ENCODE measurements around the gene FAM151B.

The FAM151B gene

DNA sequence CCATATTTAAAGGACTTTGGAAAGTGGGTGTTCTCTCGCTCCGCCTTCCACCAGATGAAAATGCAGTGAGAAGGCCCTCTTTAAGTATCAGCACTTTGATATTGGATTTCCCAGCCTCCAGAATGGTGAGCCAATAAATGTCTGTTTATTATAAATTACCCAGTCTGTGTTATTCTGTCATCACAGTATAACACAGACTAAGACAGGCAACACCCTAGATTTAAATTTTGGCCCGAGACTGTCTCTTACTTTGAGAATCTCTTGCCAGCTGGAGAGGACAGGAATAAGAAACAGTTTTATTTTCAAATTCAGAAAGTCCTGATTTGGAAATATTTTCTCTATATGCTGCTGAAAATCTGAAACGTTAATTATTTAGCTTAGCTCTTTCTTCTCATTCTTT, 21.5 kb downstream of the FAM151B start:
- in situ Hi-C loops (cut with HindIII; ENCODE audit: low pct_unique_long_range_greater_than_20kb, low sequenced_read_pairs) = no loop called here
- DNase-seq (ENCODE audit: low read depth in 1 of 2, low spot score in 1 of 2) = no peak
- TF ChIP-seq JUND (IDR thresholded peaks at IDR 0.05; ENCODE audit: low read depth) = no peak

- TF ChIP-seq JUND (IDR thresholded peaks at IDR 0.05; ENCODE audit: low read depth) = no peak
- DNase-seq (ENCODE audit: low read depth in 1 of 2, low spot score in 1 of 2) = no peak
- in situ Hi-C loops (cut with HindIII; ENCODE audit: low pct_unique_long_range_greater_than_20kb, low sequenced_read_pairs) = no loop called here
Measured at GRCh38 chr5:80516826-80517225, 28.9 kb downstream of the FAM151B start.

DNA sequence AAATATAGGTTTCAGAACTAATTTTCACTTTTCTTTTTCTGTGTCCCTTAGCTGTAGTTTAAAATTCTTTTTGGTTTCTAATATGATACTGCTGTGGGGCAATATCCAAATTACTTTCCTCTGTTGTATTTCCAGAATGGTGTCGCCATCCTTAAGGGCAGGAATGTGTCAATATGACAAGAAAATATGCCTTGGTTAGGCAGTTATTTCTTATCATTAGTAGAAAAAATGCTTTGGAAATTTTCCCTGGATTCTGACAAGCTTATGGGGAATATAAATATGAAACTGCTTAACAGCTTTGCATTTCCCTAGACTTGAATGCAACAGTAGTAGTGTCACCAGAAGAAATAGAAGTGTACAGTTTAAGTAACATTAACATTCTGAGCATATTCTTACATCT, 52.8 kb downstream of the FAM151B start:
- DNase-seq (ENCODE audit: low read depth in 1 of 2, low spot score in 1 of 2) = no peak
- in situ Hi-C loops (cut with HindIII; ENCODE audit: low pct_unique_long_range_greater_than_20kb, low sequenced_read_pairs) = no loop called here

DNA sequence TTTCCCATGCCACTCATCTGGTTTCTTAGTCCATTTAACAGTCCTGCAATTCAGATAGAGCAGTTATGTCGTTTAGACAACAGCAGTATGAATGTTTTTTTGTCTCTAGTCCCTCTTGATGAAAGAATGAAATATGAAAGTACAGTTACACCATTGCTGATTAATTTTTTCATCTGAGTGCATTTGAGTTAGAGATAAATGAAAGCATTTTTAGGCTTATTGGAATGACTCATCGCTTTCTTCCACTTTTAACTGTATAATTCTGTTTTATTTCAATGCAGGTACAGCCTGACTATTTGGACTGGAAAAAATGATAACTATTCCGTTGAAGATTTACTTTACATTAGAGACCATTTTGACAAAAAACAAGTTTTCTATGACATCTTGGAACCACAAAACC, 53.5 kb downstream of the FAM151B start:
- DNase-seq (ENCODE audit: low read depth in 1 of 2, low spot score in 1 of 2) = no peak
- no peak for TF ChIP-seq JUND (IDR thresholded peaks at IDR 0.05; ENCODE audit: low read depth)
- in situ Hi-C loops (cut with HindIII; ENCODE audit: low pct_unique_long_range_greater_than_20kb, low sequenced_read_pairs) = no loop called here

More for the DNA sequence above, 52.8 kb downstream of the FAM151B start:
- no peak for TF ChIP-seq JUND (IDR thresholded peaks at IDR 0.05; ENCODE audit: low read depth)

DNA sequence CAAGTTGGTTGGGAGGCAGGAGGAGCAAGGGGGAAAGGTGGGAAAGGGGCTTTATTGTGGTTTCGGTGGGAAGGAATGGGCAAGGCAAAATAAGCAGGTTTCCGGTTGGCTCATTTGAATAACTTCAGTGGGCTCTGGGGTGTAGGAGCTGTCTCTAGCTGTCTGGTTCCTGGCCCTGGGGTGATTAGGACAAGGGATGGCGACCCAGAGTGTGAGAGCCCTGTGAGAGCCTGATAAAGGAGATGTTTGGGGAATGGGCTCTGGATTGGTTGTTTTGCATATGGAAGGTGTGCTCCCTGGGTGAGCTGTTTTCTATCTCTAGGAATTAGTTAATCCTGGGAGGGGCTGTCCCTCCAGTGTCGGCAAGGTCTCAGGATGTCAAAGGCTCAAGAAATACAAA, 66.7 kb downstream of the FAM151B start:
- no peak for TF ChIP-seq JUND (IDR thresholded peaks at IDR 0.05; ENCODE audit: low read depth)
- no peak for DNase-seq (ENCODE audit: low read depth in 1 of 2, low spot score in 1 of 2)
- in situ Hi-C loops (cut with HindIII; ENCODE audit: low pct_unique_long_range_greater_than_20kb, low sequenced_read_pairs) = no loop called here

GRCh38 chr5:80555099-80555498, 67.2 kb downstream of the FAM151B start:
- TF ChIP-seq JUND (IDR thresholded peaks at IDR 0.05; ENCODE audit: low read depth) = no peak
- no peak for DNase-seq (ENCODE audit: low read depth in 1 of 2, low spot score in 1 of 2)
- in situ Hi-C loops (cut with HindIII; ENCODE audit: low pct_unique_long_range_greater_than_20kb, low sequenced_read_pairs) = no loop called here

- in situ Hi-C loops (cut with HindIII; ENCODE audit: low pct_unique_long_range_greater_than_20kb, low sequenced_read_pairs) = no loop called here
- DNase-seq (ENCODE audit: low read depth in 1 of 2, low spot score in 1 of 2) = no peak
- TF ChIP-seq JUND (IDR thresholded peaks at IDR 0.05; ENCODE audit: low read depth) = no peak
Measured at GRCh38 chr5:80559244-80559643, 71.3 kb downstream of the FAM151B start.

DNA sequence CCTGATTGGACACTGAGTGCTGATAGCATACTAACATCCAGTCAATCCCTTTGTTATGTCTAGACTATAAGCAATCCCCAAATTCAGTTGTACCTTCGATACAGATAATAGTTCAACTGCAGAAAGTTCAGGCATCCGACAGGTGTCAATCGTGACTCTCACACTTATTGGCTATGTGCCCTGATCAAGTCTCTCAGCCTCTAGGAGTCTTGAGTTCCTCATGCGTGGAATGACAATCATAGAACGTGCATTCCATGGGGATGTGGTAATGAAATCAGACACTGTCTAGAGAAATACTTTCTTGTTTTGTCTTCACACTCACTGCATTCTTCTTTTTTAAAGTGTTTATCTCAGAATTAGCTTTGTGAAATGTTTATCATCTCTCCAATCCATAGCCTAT, 77.4 kb downstream of the FAM151B start:
- in situ Hi-C loops (cut with HindIII; ENCODE audit: low pct_unique_long_range_greater_than_20kb, low sequenced_read_pairs) = no loop called here
- no peak for DNase-seq (ENCODE audit: low read depth in 1 of 2, low spot score in 1 of 2)
- TF ChIP-seq JUND (IDR thresholded peaks at IDR 0.05; ENCODE audit: low read depth) = no peak

DNA sequence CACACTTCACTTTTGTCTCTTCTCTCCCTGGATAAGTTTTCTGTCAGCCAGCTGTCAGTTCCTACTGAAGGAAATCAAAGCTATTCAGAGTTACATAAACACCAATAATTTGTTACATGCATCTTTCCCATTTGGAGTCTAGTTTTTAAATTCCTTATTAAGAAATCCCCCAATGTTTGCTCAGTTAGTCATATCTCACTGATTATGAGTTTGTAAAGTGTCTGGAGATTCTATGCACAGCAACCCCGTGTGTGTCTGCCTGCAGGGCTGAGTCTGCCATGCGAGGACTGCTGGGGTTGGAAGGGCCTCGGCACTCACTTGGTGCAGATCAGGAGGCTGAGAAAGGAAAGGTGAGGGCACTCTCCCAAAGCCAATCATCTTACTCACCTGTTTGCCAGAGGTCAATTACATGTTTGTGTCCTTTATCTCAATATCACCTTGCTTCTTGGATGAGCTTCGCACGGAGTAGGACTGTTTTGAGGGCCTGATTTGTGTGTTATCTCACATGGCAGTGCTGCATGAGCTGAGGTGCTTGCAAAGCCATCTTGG, 78.9 kb downstream of the FAM151B start:
- in situ Hi-C loops (cut with HindIII; ENCODE audit: low pct_unique_long_range_greater_than_20kb, low sequenced_read_pairs) = no loop called here
- no peak for TF ChIP-seq JUND (IDR thresholded peaks at IDR 0.05; ENCODE audit: low read depth)
- no peak for DNase-seq (ENCODE audit: low read depth in 1 of 2, low spot score in 1 of 2)

DNA sequence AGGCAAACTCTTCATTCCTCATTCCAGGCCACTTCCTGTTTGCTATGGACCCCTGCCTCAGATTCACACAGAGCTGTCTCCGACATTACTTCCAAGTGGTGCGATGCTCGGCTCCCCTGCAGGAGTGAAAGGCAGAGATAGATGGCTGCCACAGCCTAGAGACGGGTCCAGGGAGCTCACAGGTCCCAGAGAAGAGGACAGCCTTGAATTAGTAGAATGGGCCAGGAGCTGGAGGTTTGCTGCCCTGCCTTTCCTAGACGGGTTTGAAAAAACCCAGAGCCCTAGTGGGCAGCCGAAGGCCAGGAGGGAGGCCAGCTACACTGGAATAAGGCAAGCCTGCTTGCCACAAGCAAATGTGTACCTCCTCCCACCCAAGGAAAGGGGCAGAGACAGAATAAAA, 80.4 kb downstream of the FAM151B start:
- TF ChIP-seq JUND (IDR thresholded peaks at IDR 0.05; ENCODE audit: low read depth) = no peak
- no peak for DNase-seq (ENCODE audit: low read depth in 1 of 2, low spot score in 1 of 2)
- in situ Hi-C loops (cut with HindIII; ENCODE audit: low pct_unique_long_range_greater_than_20kb, low sequenced_read_pairs) = no loop called here

GRCh38 chr5:80569086-80569960, 81.4 kb downstream of the FAM151B start:
- in situ Hi-C loops (cut with HindIII; ENCODE audit: low pct_unique_long_range_greater_than_20kb, low sequenced_read_pairs) = no loop called here
- DNase-seq (ENCODE audit: low read depth in 1 of 2, low spot score in 1 of 2) = no peak
- TF ChIP-seq JUND (IDR thresholded peaks at IDR 0.05; ENCODE audit: low read depth) = no peak

DNA sequence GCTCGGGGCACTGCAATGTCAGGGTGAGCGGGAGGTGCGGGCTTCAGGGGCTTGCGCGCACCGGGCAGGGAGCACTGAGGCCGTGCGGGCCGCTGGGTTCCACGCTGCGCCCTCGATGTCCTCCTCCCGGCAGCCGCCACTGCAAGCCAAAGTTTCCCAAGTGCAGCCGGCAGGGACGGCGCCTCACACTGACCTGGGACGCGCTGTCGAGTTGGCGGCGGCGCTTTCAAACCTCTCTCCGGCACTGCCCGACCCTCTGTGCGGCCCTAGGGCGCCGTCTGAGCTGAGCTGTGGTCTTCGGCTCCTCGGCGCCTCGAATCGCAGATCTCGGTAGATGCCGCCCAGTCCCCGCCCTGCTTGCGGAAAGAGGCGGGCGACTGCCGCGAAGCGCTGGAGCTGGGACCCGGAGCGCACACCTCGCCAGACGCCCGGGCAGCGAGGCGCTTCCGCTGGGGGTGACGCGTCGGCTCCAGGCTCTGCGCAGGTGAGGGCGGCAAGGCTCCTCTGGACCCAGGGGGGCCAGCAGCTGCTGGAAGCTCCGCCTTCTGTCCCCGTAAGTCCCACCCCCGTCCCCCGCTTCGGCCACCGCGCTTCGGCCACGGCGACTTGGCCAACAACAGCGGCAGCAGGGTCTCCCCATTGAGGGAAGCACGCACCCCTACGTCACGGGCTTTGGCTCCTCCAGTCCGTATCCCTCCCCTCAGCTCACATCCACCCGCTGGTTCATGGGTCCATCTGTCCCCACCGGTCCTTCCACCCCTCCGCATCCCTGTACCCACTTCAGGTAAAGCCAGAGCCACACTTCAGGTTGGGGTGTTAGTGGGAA, 82.3 kb downstream of the FAM151B start, which contains the start of gene ANKRD34B:
Gene ANKRD34B (minus strand): TSS at position 320 of the 826 bp plus-strand sequence. CDS start 10,261 bp downstream, outside the sequence.
- in situ Hi-C loops (cut with HindIII; ENCODE audit: low pct_unique_long_range_greater_than_20kb, low sequenced_read_pairs) = no loop called here
- DNase-seq (ENCODE audit: low read depth in 1 of 2, low spot score in 1 of 2) = peak; percentile 58 to 82
- no peak for TF ChIP-seq JUND (IDR thresholded peaks at IDR 0.05; ENCODE audit: low read depth)

- no peak for TF ChIP-seq JUND (IDR thresholded peaks at IDR 0.05; ENCODE audit: low read depth)
- in situ Hi-C loops (cut with HindIII; ENCODE audit: low pct_unique_long_range_greater_than_20kb, low sequenced_read_pairs) = no loop called here
- no peak for DNase-seq (ENCODE audit: low read depth in 1 of 2, low spot score in 1 of 2)
Measured at GRCh38 chr5:80573062-80573461, 85.2 kb downstream of the FAM151B start.
